ENCODE data around the gene CDX2. TPM values are rescaled to one million over a fixed set of nuclear protein-coding genes. Genes with fewer than 3 reads are reported as not detected.

CDX2 gene
- total RNA-seq, 4 donors from 2014 or later, result not detected

- no peak for TF ChIP-seq CTCF (IDR thresholded peaks at IDR 0.05; ENCODE audit: low read depth)
Observed at GRCh38 chr13:28001837-28002473, 32.8 kb upstream of the CDX2 start.

- no peak for TF ChIP-seq CTCF (IDR thresholded peaks at IDR 0.05; ENCODE audit: low read depth)
Observed at GRCh38 chr13:28001049-28001448, 31.9 kb upstream of the CDX2 start.

GRCh38 chr13:28000567-28000966 lies 31.5 kb upstream of the CDX2 start:
- TF ChIP-seq CTCF (IDR thresholded peaks at IDR 0.05; ENCODE audit: low read depth), result no peak

- no peak for TF ChIP-seq CTCF (IDR thresholded peaks at IDR 0.05; ENCODE audit: low read depth)
Observed at GRCh38 chr13:27997904-27998522, 28.9 kb upstream of the CDX2 start.

- no peak for TF ChIP-seq CTCF (IDR thresholded peaks at IDR 0.05; ENCODE audit: low read depth)
Observed at GRCh38 chr13:27991881-27992280, 22.8 kb upstream of the CDX2 start.

GRCh38 chr13:27988520-27988919 lies 19.4 kb upstream of the CDX2 start, which contains the start of gene URAD:
Gene URAD, minus strand, starts transcription at chr13:27988693. Its CDS starts 56 bp downstream, at chr13:27988637.
- TF ChIP-seq CTCF (IDR thresholded peaks at IDR 0.05; ENCODE audit: low read depth), result no peak

GRCh38 chr13:27985600-27985999 lies 16.5 kb upstream of the CDX2 start:
- no peak for TF ChIP-seq CTCF (IDR thresholded peaks at IDR 0.05; ENCODE audit: low read depth)

Measured in subcutaneous adipose tissue (tissue), 4 donors.